Ascending aorta (tissue), 2 donors: ENCODE results near the gene XPC. TPM values are rescaled to one million over a fixed set of nuclear protein-coding genes. Genes with fewer than 3 reads are reported as not detected.

Source experiments
- DNase-seq, 2 donors: peaks; one replicate each; pipeline ENCODE4 v3.0.0-alpha.2; 2019; ENCODE audit warnings: low spot score in 2 of 2
- H3K27ac ChIP-seq, 2 donors: fragments of 200-600 bp; sonication (generic); one replicate each; pipeline ENCODE4 v1.5.1; 2016 to 2017; ENCODE audit warnings: mild to moderate bottlenecking in 1 of 2
- H3K27me3 ChIP-seq: fragments of 200-600 bp; sonication (generic); one replicate; pipeline ENCODE4 v1.5.1; 2017
- H3K36me3 ChIP-seq, 2 donors: fragments of 200-600 bp; sonication (generic); one replicate each; pipeline ENCODE4 v1.5.1; 2016
- H3K4me1 ChIP-seq, 2 donors: fragments of 200-600 bp; sonication (generic); one replicate each; pipeline ENCODE4 v1.5.1; 2016 to 2017; ENCODE audit warnings: mild to moderate bottlenecking in 1 of 2
- H3K4me3 ChIP-seq, 2 donors: fragments of 200-600 bp; sonication (generic); one replicate each; pipeline ENCODE4 v1.5.1; 2016 to 2017; ENCODE audit warnings: mild to moderate bottlenecking in 1 of 2
- H3K9me3 ChIP-seq, 2 donors: fragments of 200-600 bp; sonication (generic); one replicate each; pipeline ENCODE4 v1.5.1; 2016
- CTCF ChIP-seq, 3 experiments: fragments of 200-600 bp in 2 of 3; fragments of 450-650 bp in 1 of 3; sonication (generic) in 2 of 3; IDR thresholded peaks; one replicate each; pipeline ENCODE4 v1.5.1; 2016 to 2019; ENCODE audit warnings: antibody characterized with exemption in 3 of 3, mild to moderate bottlenecking in 1 of 3, moderate library complexity in 1 of 3
- intact Hi-C: fragments of 100-400 bp; cut with DNase I; formaldehyde crosslinking; loops from one replicate; pipeline ENCODE4 v1.15.1; 2023
- total RNA-seq: library from RNA; depleted of rRNA; stranded (reverse); fragments of >200 nt; gene quantifications from one replicate; pipeline ENCODE4 v1.1.0, GENCODE V29; 2016

XPC gene
- total RNA-seq, 1 donor from 2014 or later: 48.9 TPM

- TF ChIP-seq CTCF (IDR thresholded peaks at IDR 0.05): no peak
- intact Hi-C loops: loop anchor here (5.0 kb wide), 1 partner anchor 304 kb away; no protein-coding TSS in a partner anchor
- Histone ChIP-seq H3K36me3 (peaks cover 2 to 18% of the 10 kb centered on the region in 2 donors), H3K27me3 (no peaks in the 10 kb centered on the region), H3K4me3 (no peak overlapping the region), H3K27ac (no peak overlapping the region), H3K4me1 (peaks cover 8 to 22% of the 10 kb centered on the region in 2 donors), H3K9me3 (no peaks in the 10 kb centered on the region)
- no peak for DNase-seq
Observed at GRCh38 chr3:14200841-14201240, 22.4 kb upstream of the XPC start.

DNA sequence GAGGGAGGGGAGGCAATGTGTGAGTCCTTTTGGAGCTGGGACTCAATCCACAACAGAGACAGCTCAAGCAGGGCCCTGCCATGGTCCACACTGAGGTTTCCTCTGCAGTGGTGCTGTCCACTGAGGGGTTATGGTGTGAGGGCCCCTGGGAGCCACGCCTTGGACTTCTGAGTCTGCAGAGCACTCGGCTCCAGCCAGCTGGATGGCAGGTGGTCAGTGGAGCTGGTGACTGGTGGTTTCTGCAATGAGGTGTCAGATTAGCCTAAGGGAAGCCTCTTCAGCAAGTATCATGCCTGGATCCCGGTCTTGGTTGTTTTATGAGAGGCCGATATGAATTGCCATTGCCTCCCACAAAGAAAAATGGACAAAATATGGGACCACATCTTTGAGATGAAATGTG is 21.9 kb upstream of the XPC start:
- no peaks in the 10 kb centered on the region for H3K9me3 ChIP-seq
- TF ChIP-seq CTCF (IDR thresholded peaks at IDR 0.05): no peak
- H3K27me3 ChIP-seq: no peaks in the 10 kb centered on the region
- H3K36me3 ChIP-seq: peaks cover 2 to 18% of the 10 kb centered on the region in 2 donors
- DNase-seq: no peak
- H3K4me1 ChIP-seq: peaks cover 8 to 22% of the 10 kb centered on the region in 2 donors
- no peak overlapping the region for H3K27ac ChIP-seq
- intact Hi-C loops: loop anchor here (5.0 kb wide), 1 partner anchor 303 kb away; no protein-coding TSS in a partner anchor
- no peak overlapping the region for H3K4me3 ChIP-seq

GRCh38 chr3:14199641-14200040 is 21.2 kb upstream of the XPC start:
- peaks cover 6 to 16% of the 10 kb centered on the region in 2 donors for H3K4me1 ChIP-seq
- no peak overlapping the region for H3K27ac ChIP-seq
- no peak overlapping the region for H3K4me3 ChIP-seq
- H3K27me3 ChIP-seq: no peaks in the 10 kb centered on the region
- no peaks in the 10 kb centered on the region for H3K9me3 ChIP-seq
- H3K36me3 ChIP-seq: peaks cover 2 to 18% of the 10 kb centered on the region in 2 donors
- TF ChIP-seq CTCF (IDR thresholded peaks at IDR 0.05): no peak
- intact Hi-C loops: loop anchor here (5.0 kb wide), 1 partner anchor 302 kb away; no protein-coding TSS in a partner anchor
- DNase-seq: no peak

DNA sequence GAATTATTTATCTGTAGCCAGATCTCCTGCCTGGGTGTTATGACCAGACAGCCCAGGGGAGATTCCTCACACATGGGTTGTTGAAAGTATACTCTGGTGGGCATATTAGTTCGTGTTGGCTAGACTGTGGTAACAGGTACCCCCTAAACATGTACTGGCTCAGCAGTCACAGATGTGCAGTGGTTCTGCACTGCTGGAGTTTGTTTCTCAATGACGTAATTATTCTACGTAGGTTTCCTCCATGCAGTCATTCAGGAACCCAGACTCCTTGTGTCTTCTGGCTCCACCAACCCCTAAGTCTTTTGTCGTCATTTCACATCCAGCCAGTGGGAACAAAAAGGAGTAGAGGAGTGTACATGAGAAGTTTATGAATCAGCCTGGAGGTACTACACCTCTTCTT is 16.5 kb upstream of the XPC start:
- no peaks in the 10 kb centered on the region for H3K9me3 ChIP-seq
- no peaks in the 10 kb centered on the region for H3K27me3 ChIP-seq
- no peak overlapping the region for H3K27ac ChIP-seq
- no peak for TF ChIP-seq CTCF (IDR thresholded peaks at IDR 0.05)
- no peak for DNase-seq
- H3K4me3 ChIP-seq: no peak overlapping the region
- intact Hi-C loops: no loop called here
- H3K4me1 ChIP-seq: peaks cover 0 to 7% of the 10 kb centered on the region in 2 donors
- peaks cover 2 to 18% of the 10 kb centered on the region in 2 donors for H3K36me3 ChIP-seq

DNA sequence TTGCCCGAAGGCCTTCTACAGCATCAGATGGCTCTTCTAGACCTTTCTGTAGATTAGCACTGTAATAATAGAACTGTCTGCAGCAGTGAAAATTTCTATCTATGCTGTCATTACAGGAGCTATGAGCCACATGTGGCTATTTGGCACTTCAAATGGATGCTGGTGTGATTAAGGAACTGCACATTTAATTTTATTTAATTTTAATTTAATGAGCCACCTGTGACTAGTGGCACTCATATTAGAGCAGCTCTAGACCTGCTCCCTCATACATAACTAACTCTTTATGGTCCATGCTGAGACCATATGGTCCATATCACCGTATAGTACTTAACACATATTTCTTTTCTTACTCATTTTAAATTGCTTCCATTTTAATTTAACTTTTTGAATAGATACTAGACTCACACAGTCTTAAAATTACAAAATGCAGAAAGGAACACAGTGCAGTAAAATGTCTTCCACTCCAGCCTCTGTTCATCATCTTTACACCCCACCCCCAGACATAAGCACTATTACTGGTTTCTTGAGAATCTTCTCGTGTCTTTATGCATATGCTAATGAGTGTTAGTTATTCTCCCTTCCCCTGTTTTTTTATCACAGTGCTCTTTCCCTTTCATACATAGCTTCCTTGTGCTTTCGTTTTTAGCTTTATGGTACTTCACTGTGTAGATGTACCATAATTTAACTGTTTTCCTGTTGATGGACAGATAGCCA is 9.8 kb upstream of the XPC start:
- no peak overlapping the region for H3K27ac ChIP-seq
- no peaks in the 10 kb centered on the region for H3K27me3 ChIP-seq
- peaks cover 24 to 43% of the 10 kb centered on the region in 2 donors for H3K36me3 ChIP-seq
- intact Hi-C loops: no loop called here
- H3K9me3 ChIP-seq: no peaks in the 10 kb centered on the region
- DNase-seq: no peak
- H3K4me3 ChIP-seq: no peak overlapping the region
- TF ChIP-seq CTCF (IDR thresholded peaks at IDR 0.05): no peak
- no peaks in the 10 kb centered on the region for H3K4me1 ChIP-seq
